GM23248 (cell line): ENCODE measurements around the gene UVRAG. TPM values are rescaled to one million over a fixed set of nuclear protein-coding genes. Genes with fewer than 3 reads are reported as not detected.
"Not testable (repeated sequence)": the region's sequence is repeated elsewhere in the genome, so short reads cannot be mapped to it uniquely, and the experiment has no call there.

ENCODE experiments used
- DNase-seq: peaks from one replicate; pipeline ENCODE4 v3.0.0-alpha.2; 2015
- H2AFZ ChIP-seq: fragments of 200-600 bp; sonication (generic); 2 replicates; pipeline ENCODE4 v1.6.1; 2016; ENCODE audit warnings: antibody characterized with exemption
- H3F3A ChIP-seq: fragments of 200-600 bp; sonication (generic); 2 replicates; pipeline ENCODE4 v1.6.1; 2016; ENCODE audit warnings: mild to moderate bottlenecking, antibody characterized with exemption, mixed run types; ENCODE audit not compliant: insufficient read depth
- H3K27ac ChIP-seq: fragments of 200-600 bp; sonication (generic); 2 replicates; pipeline ENCODE4 v1.5.1; 2016; ENCODE audit warnings: mild to moderate bottlenecking
- H3K27me3 ChIP-seq: fragments of 200-600 bp; sonication (generic); replicated peaks from 2 replicates; pipeline ENCODE4 v1.6.1; 2016; ENCODE audit warnings: mild to moderate bottlenecking; ENCODE audit not compliant: insufficient read depth
- H3K36me3 ChIP-seq: fragments of 200-600 bp; sonication (generic); 2 replicates; pipeline ENCODE4 v1.6.1; 2016; ENCODE audit warnings: low read depth, mild to moderate bottlenecking
- H3K4me1 ChIP-seq: fragments of 200-600 bp; sonication (generic); 2 replicates; pipeline ENCODE4 v1.6.1; 2016; ENCODE audit warnings: mild to moderate bottlenecking; ENCODE audit not compliant: insufficient read depth
- H3K4me2 ChIP-seq: fragments of 200-600 bp; sonication (generic); one replicate; pipeline ENCODE4 v1.6.1; 2016; ENCODE audit warnings: mild to moderate bottlenecking; ENCODE audit not compliant: unreplicated experiment
- H3K4me3 ChIP-seq: fragments of 200-600 bp; sonication (generic); 2 replicates; pipeline ENCODE4 v1.5.1; 2016; ENCODE audit warnings: mild to moderate bottlenecking
- H3K79me2 ChIP-seq: fragments of 200-600 bp; sonication (generic); 2 replicates; pipeline ENCODE4 v1.6.1; 2016; ENCODE audit warnings: mild to moderate bottlenecking; ENCODE audit not compliant: insufficient read depth
- H3K9ac ChIP-seq: fragments of 200-600 bp; sonication (generic); 2 replicates; pipeline ENCODE4 v1.6.1; 2016; ENCODE audit warnings: mild to moderate bottlenecking
- H3K9me2 ChIP-seq: fragments of 200-600 bp; sonication (generic); 2 replicates; pipeline ENCODE4 v1.6.1; 2016; ENCODE audit warnings: mixed run types, mild to moderate bottlenecking, moderate library complexity; ENCODE audit not compliant: insufficient read depth
- H3K9me3 ChIP-seq: fragments of 200-600 bp; sonication (generic); one replicate; pipeline ENCODE4 v1.6.1; 2017; ENCODE audit warnings: low read depth
- H4K20me1 ChIP-seq: fragments of 200-600 bp; sonication (generic); 2 replicates; pipeline ENCODE4 v1.6.0; 2016; ENCODE audit not compliant: insufficient read depth
- EZH2 ChIP-seq: fragments of 200-600 bp; sonication (generic); IDR thresholded peaks from 2 replicates; pipeline ENCODE4 v1.6.1; 2018; ENCODE audit warnings: antibody characterized with exemption, mild to moderate bottlenecking; ENCODE audit not compliant: insufficient read depth, poor library complexity, severe bottlenecking
- EZH2phosphoT487 ChIP-seq: fragments of 200-600 bp; sonication (generic); IDR thresholded peaks from 2 replicates; pipeline ENCODE4 v1.6.1; 2018; ENCODE audit warnings: antibody characterized with exemption, moderate library complexity, mild to moderate bottlenecking, low read depth; ENCODE audit not compliant: insufficient read depth
- WGBS, 2 experiments: methylation state at CpG; one replicate each; pipeline ENCODE4 v1.1.6; 2015 to 2017; ENCODE audit warnings: low lambda C conversion rate in 2 of 2, low coverage in 1 of 2; ENCODE audit errors: missing lambda C conversion rate in 2 of 2; 5-methylcytosine and 5-hydroxymethylcytosine counted together
- in situ Hi-C: fragments of 300-500 bp; cut with MboI; formaldehyde crosslinking; loops from 2 replicates; pipeline ENCODE4 v1.15.0; 2020
- polyA plus RNA-seq: library from polyadenylated mRNA; unstranded; fragments of >200 nt; fragmentation: Nextera tagmentation; extraction: Ambion mirVana; gene quantifications from 2 replicates; pipeline ENCODE4 v1.2.1, GENCODE V29; 2016
- total RNA-seq: library from RNA; depleted of rRNA; stranded (reverse); fragments of >200 nt; shearing (Covaris generic); gene quantifications from 2 replicates; pipeline ENCODE4 v1.2.3, GENCODE V29; 2014

Gene UVRAG
- total and polyA plus RNA-seq, 2 experiments from 2014 or later: 9.9 to 11.0 TPM

- no peak overlapping the region for H2AFZ ChIP-seq
- H3K9me2 ChIP-seq: no peaks in the 10 kb centered on the region
- DNase-seq: peak; percentile 81
- H3K27me3 ChIP-seq: no peaks in the 10 kb centered on the region
- H3K4me1 ChIP-seq: peaks cover 47% of the 10 kb centered on the region
- peak overlapping the region; percentile 93 for H3K4me2 ChIP-seq
- no peaks in the 10 kb centered on the region for H3K79me2 ChIP-seq
- H3K36me3 ChIP-seq: 0 out of 2 replicates have a peak, but pooled peaks cover 4% of the 10 kb centered on the region
- peak overlapping the region; percentile 67 for H3K27ac ChIP-seq
- H3K9me3 ChIP-seq: no peaks in the 10 kb centered on the region
- in situ Hi-C loops: no loop called here
- H3F3A ChIP-seq: peaks cover 33% of the 10 kb centered on the region
- no peaks in the 10 kb centered on the region for H4K20me1 ChIP-seq
- TF ChIP-seq EZH2phosphoT487 (no peak), EZH2 (no peak)
- H3K9ac ChIP-seq: peak overlapping the region; percentile 0; the same call in 1 of the 2 replicates
- H3K4me3 ChIP-seq: peak overlapping the region; percentile 35
- whole genome bisulfite sequencing, 2 experiments: 13 to 19% methylated on average over 1 of the region's 1 CpG
Measured at GRCh38 chr11:76074148-76075095, 259.4 kb downstream of the UVRAG start.

- Histone ChIP-seq H3K4me2 (peak overlapping the region; percentile 93), H3K4me3 (no peak overlapping the region), H3K36me3 (no peaks in the 10 kb centered on the region), H3K27ac (no peak overlapping the region), H4K20me1 (no peaks in the 10 kb centered on the region), H3F3A (peaks cover 33% of the 10 kb centered on the region), H3K27me3 (no peaks in the 10 kb centered on the region), H3K79me2 (no peaks in the 10 kb centered on the region), H3K9me3 (no peaks in the 10 kb centered on the region), H3K4me1 (peaks cover 47% of the 10 kb centered on the region), H3K9me2 (no peaks in the 10 kb centered on the region), H2AFZ (no peak overlapping the region), H3K9ac (no peak overlapping the region)
- in situ Hi-C loops: no loop called here
- WGBS, 2 experiments: 94 to 100% methylated on average over 2 of the region's 2 CpGs
- no peak for DNase-seq
- TF ChIP-seq EZH2 (no peak), EZH2phosphoT487 (no peak)
Measured at GRCh38 chr11:76075716-76076115, 260.7 kb downstream of the UVRAG start.

- H2AFZ ChIP-seq, H3K36me3 ChIP-seq, DNase-seq, H4K20me1 ChIP-seq, H3K9me2 ChIP-seq, H3K9me3 ChIP-seq, H3K4me2 ChIP-seq, in situ Hi-C loops, H3K9ac ChIP-seq, H3K4me3 ChIP-seq, H3K27me3 ChIP-seq, H3K27ac ChIP-seq, H3K79me2 ChIP-seq: not testable (repeated sequence)
- Histone ChIP-seq H3K4me1 (peaks cover 47% of the 10 kb centered on the region), H3F3A (peaks cover 33% of the 10 kb centered on the region)
- WGBS, 2 experiments: 96% methylated on average over 4 of the region's 4 CpGs
Measured at GRCh38 chr11:76076253-76076652, 261.2 kb downstream of the UVRAG start.

GRCh38 chr11:76076749-76077148, 261.7 kb downstream of the UVRAG start:
- Histone ChIP-seq H3K36me3 (no peaks in the 10 kb centered on the region), H3K79me2 (no peaks in the 10 kb centered on the region), H3K4me2 (no peak overlapping the region), H3K4me3 (no peak overlapping the region), H3K9me3 (no peaks in the 10 kb centered on the region), H3K4me1 (peaks cover 47% of the 10 kb centered on the region), H2AFZ (no peak overlapping the region), H3K9me2 (no peaks in the 10 kb centered on the region), H3F3A (peaks cover 33% of the 10 kb centered on the region), H4K20me1 (no peaks in the 10 kb centered on the region), H3K27me3 (no peaks in the 10 kb centered on the region), H3K27ac (no peak overlapping the region), H3K9ac (no peak overlapping the region)
- DNase-seq: no peak
- in situ Hi-C loops: no loop called here
- WGBS, 2 experiments: 97 to 100% methylated on average over 1 of the region's 1 CpG
- no peak for TF ChIP-seq EZH2phosphoT487
